HepG2 (cell line): Measurements from ENCODE around the gene CCS. TPM values are rescaled to one million over a fixed set of nuclear protein-coding genes. Genes with fewer than 3 reads are reported as not detected.

ENCODE experiments used
- ATAC-seq: fragments of 200-7000 bp; cut with Tn5 transposase; 3 replicates; pipeline ENCODE4 v1.9.1; 2020; ENCODE audit warnings: mild to moderate bottlenecking, moderate library complexity
- BruUV-seq: library from RNA; stranded (reverse); fragments of 400-500 nt; replicated peaks from 2 replicates; lab custom pipeline; 2021; lab: Mats Ljungman, UMichigan
- CTCF ChIA-PET: fragments of 300-600 bp; formaldehyde crosslinking; extraction: SDS; loops from one replicate; lab custom pipeline; 2021; ENCODE audit warnings: low total read pairs, inconsistent platforms, low intra/inter-chr PET ratio; lab: Yijun Ruan, JAX
- POLR2A ChIA-PET: fragments of 350-600 bp; sonication (Branson Sonifier 250); formaldehyde crosslinking; loops from one replicate; lab custom pipeline; 2020; ENCODE audit warnings: antibody characterized with exemption, inconsistent platforms; lab: Yijun Ruan, JAX
- DNase-seq: peaks from one replicate; pipeline ENCODE4 v3.0.0-alpha.2; 2015; ENCODE audit warnings: low spot score
- FAIRE-seq: peaks from 3 replicates; lab custom pipeline; 2011; peaks lifted over from hg19 to GRCh38; lab: Jason Lieb, UNC
- H2AFZ ChIP-seq: one replicate; pipeline ENCODE4 v1.6.1; 2011; ENCODE audit warnings: low read length, inconsistent platforms
- H3K27ac ChIP-seq: fragments of 300-600 bp; 3 replicates; pipeline ENCODE4 v1.8.0; 2011; ENCODE audit warnings: mixed run types, mild to moderate bottlenecking, mixed read lengths, low read length, inconsistent platforms; ENCODE audit not compliant: insufficient read depth; ENCODE audit errors: extremely low read length
- H3K27me3 ChIP-seq, 2 experiments: fragments of 200-600 bp in 1 of 2; 2 replicates in 1 of 2; 3 replicates in 1 of 2; pipeline versions ENCODE4 v1.6.0 to v1.8.0; 2011; ENCODE audit warnings: low read length in 2 of 2, mild to moderate bottlenecking in 2 of 2, moderate library complexity in 2 of 2, inconsistent platforms in 1 of 2; ENCODE audit not compliant: insufficient read depth in 2 of 2, control insufficient read depth in 1 of 2
- H3K36me3 ChIP-seq, 2 experiments: fragments of 200-600 bp in 1 of 2; replicated peaks in 1 of 2; 2 replicates in 1 of 2; 3 replicates in 1 of 2; pipeline versions ENCODE4 v1.5.1 to v1.8.0; 2011; ENCODE audit warnings: low read length in 2 of 2, inconsistent platforms in 1 of 2; ENCODE audit not compliant: insufficient read depth in 2 of 2, control insufficient read depth in 1 of 2
- H3K4me1 ChIP-seq: 2 replicates; pipeline ENCODE4 v1.5.1; 2012; ENCODE audit warnings: low read length, inconsistent platforms; ENCODE audit not compliant: insufficient read depth
- H3K4me2 ChIP-seq: 2 replicates; pipeline ENCODE4 v1.6.0; 2011; ENCODE audit warnings: low read depth, low read length, inconsistent platforms
- H3K4me3 ChIP-seq, 3 experiments: fragments of 200-600 bp in 1 of 3; sonication (generic), shearing (Covaris generic) in 1 of 3; replicated peaks in 1 of 3; 2 replicates each; pipeline ENCODE4 v1.5.1; 2011 to 2016; ENCODE audit warnings: low read length in 3 of 3, inconsistent platforms in 2 of 3, low read depth in 2 of 3, mild to moderate bottlenecking in 2 of 3, control low read depth in 1 of 3, mixed read lengths in 1 of 3; ENCODE audit not compliant: insufficient read depth in 1 of 3
- H3K79me2 ChIP-seq: one replicate; pipeline ENCODE4 v1.6.1; 2011; ENCODE audit warnings: low read length, inconsistent platforms; ENCODE audit not compliant: insufficient read depth
- H3K9ac ChIP-seq: 2 replicates; pipeline ENCODE4 v1.6.0; 2011; ENCODE audit warnings: mild to moderate bottlenecking, low read depth, low read length, inconsistent platforms; ENCODE audit not compliant: insufficient read depth
- H3K9me3 ChIP-seq: 2 replicates; pipeline ENCODE4 v1.5.1; 2012; ENCODE audit warnings: mild to moderate bottlenecking, low read length
- H4K20me1 ChIP-seq: 2 replicates; pipeline ENCODE4 v1.6.0; 2011; ENCODE audit warnings: inconsistent platforms, mild to moderate bottlenecking, low read length, moderate library complexity; ENCODE audit not compliant: insufficient read depth
- HDAC2 ChIP-seq: sonication (generic); formaldehyde crosslinking; IDR thresholded peaks from 2 replicates; pipeline ENCODE4 v1.4.0; 2020; ENCODE audit warnings: missing genetic modification reagents
- HOXA3 ChIP-seq: sonication (generic); formaldehyde crosslinking; IDR thresholded peaks from 2 replicates; pipeline ENCODE4 v1.5.0; 2020; ENCODE audit warnings: missing genetic modification reagents
- LCORL ChIP-seq, 2 experiments: fragments of 450-650 bp in 1 of 2; sonication (generic) in 1 of 2; formaldehyde crosslinking in 1 of 2; IDR thresholded peaks; 2 replicates each; pipeline versions ENCODE4 v1.5.0 to v1.6.1; 2017 to 2020; ENCODE audit warnings: antibody characterized with exemption in 1 of 2, missing genetic modification reagents in 1 of 2
- MIER3 ChIP-seq: IDR thresholded peaks from 2 replicates; pipeline ENCODE4 v1.6.1; 2016; ENCODE audit warnings: missing compliant biosample characterization, borderline replicate concordance
- MTA1 ChIP-seq: sonication (generic); formaldehyde crosslinking; IDR thresholded peaks from 2 replicates; pipeline ENCODE4 v1.4.0; 2020; ENCODE audit warnings: missing genetic modification reagents, mild to moderate bottlenecking, borderline replicate concordance
- MXI1 ChIP-seq: IDR thresholded peaks from 3 replicates; pipeline ENCODE4 v1.6.1; 2012; ENCODE audit warnings: low read depth, low read length, inconsistent platforms, borderline replicate concordance
- NR1H2 ChIP-seq: sonication (generic); formaldehyde crosslinking; IDR thresholded peaks from 2 replicates; pipeline ENCODE4 v1.8.1; 2022; ENCODE audit warnings: low read depth, missing genetic modification reagents, borderline replicate concordance
- PAX8 ChIP-seq: sonication (generic); formaldehyde crosslinking; IDR thresholded peaks from 2 replicates; pipeline ENCODE4 v1.8.0; 2022; ENCODE audit warnings: mild to moderate bottlenecking, missing genetic modification reagents, borderline replicate concordance
- RAD21 ChIP-seq: fragments of 450-650 bp; formaldehyde crosslinking; IDR thresholded peaks from 2 replicates; pipeline ENCODE4 v1.5.0; 2020; ENCODE audit warnings: mild to moderate bottlenecking
- SALL1 ChIP-seq: sonication (generic); formaldehyde crosslinking; IDR thresholded peaks from 2 replicates; pipeline ENCODE4 v1.8.0; 2022; ENCODE audit warnings: mild to moderate bottlenecking, missing genetic modification reagents
- SMAD3 ChIP-seq: sonication (generic); formaldehyde crosslinking; IDR thresholded peaks from 2 replicates; pipeline ENCODE4 v1.4.0; 2020; ENCODE audit warnings: missing genetic modification reagents
- SRSF1 ChIP-seq: fragments of 200-400 bp; formaldehyde crosslinking; optimal IDR thresholded peaks from 2 replicates; pipeline ENCODE3; 2017; ENCODE audit warnings: mild to moderate bottlenecking, low read depth, low read length, moderate library complexity
- ZBTB7B ChIP-seq: sonication (generic); formaldehyde crosslinking; IDR thresholded peaks from 2 replicates; pipeline ENCODE4 v1.4.0; 2020; ENCODE audit warnings: missing genetic modification reagents
- ZFP90 ChIP-seq: sonication (generic); formaldehyde crosslinking; IDR thresholded peaks from 2 replicates; pipeline ENCODE4 v1.8.0; 2022; ENCODE audit warnings: missing genetic modification reagents, mild to moderate bottlenecking, inconsistent platforms, borderline replicate concordance
- ZNF205 ChIP-seq: IDR thresholded peaks from 2 replicates; pipeline ENCODE4 v1.6.1; 2018; ENCODE audit warnings: missing biosample characterization, missing genetic modification reagents
- ZNF550 ChIP-seq: sonication (generic); formaldehyde crosslinking; IDR thresholded peaks from 2 replicates; pipeline ENCODE4 v1.4.0; 2020; ENCODE audit warnings: mild to moderate bottlenecking, missing genetic modification reagents, borderline replicate concordance
- WGBS: methylation state at CpG from one replicate; pipeline ENCODE4 v1.1.6; 2017; ENCODE audit warnings: low lambda C conversion rate; 5-methylcytosine and 5-hydroxymethylcytosine counted together
- in situ Hi-C: cut with HindIII; loops from 2 replicates; pipeline ENCODE4 v1.10.0; 2017; ENCODE audit warnings: low pct_unique_long_range_greater_than_20kb; ENCODE audit not compliant: extremely low pct_ligation_motif_present
- intact Hi-C: fragments of 100-400 bp; cut with micrococcal nuclease; formaldehyde crosslinking; loops from one replicate; pipeline ENCODE4 v1.10.0; 2022; ENCODE audit not compliant: unreplicated experiment
- polyA plus RNA-seq, 8 experiments: library from polyadenylated mRNA; depleted of rRNA in 3 of 8; stranded (reverse) in 7 of 8; unstranded in 1 of 8; fragments of >200 nt; fragmentation: Illumina TruSeq in 4 of 8; extraction: Trizol in 4 of 8; gene quantifications; 2 replicates each; pipeline versions ENCODE4 v1.2.1 to v1.2.3, GENCODE V29; 2011 to 2016; ENCODE audit warnings: low read depth in 4 of 8, missing spikeins in 1 of 8, mixed read lengths in 1 of 8; ENCODE audit not compliant: insufficient read depth in 1 of 8
- total RNA-seq, 5 experiments: library from RNA; depleted of rRNA; stranded (reverse); fragments of >200 nt; fragmentation: Illumina TruSeq; extraction: Trizol; gene quantifications; 2 replicates each; pipeline ENCODE4 v1.2.3, GENCODE V29; 2016; ENCODE audit warnings: low read depth in 1 of 5
- TF ChIP-seq, protein P1 (sequence below): IDR thresholded peaks from 2 replicates; pipeline ENCODE4 v1.6.1; 2016; ENCODE audit warnings: mild to moderate bottlenecking

Gene CCS
- total and polyA plus RNA-seq, 2 of the 13 experiments (the other 11 are each of a cell fraction or from before 2014, with no cell fraction given): 25.4 to 44.6 TPM

- no peaks in the 10 kb centered on the region for H3K4me1 ChIP-seq
- 31% methylated on average over 2 of the region's 2 CpGs for WGBS
- no peaks in the 10 kb centered on the region for H3K79me2 ChIP-seq
- no peaks in the 10 kb centered on the region for H3K36me3 ChIP-seq
- H4K20me1 ChIP-seq: no peaks in the 10 kb centered on the region
- H2AFZ ChIP-seq: no peak overlapping the region
- ATAC-seq (no peak), FAIRE-seq (no peak), DNase-seq (no peak)
- H3K9me3 ChIP-seq: no peaks in the 10 kb centered on the region
- no peak for TF ChIP-seq ZNF205 (CRISPR knock-in tag)
- H3K9ac ChIP-seq: no peak overlapping the region
- no peak overlapping the region for H3K27ac ChIP-seq
- H3K27me3 ChIP-seq: peaks cover 3 to 30% of the 10 kb centered on the region in 2 experiments; a peak in 4 of 5 replicates
- H3K4me3 ChIP-seq: no peak overlapping the region
- intact Hi-C loops: no loop called here
- no TSS peak for BruUV-seq
- no peak overlapping the region for H3K4me2 ChIP-seq
- POLR2A ChIA-PET: no interaction called here
- CTCF ChIA-PET: no interaction called here
- in situ Hi-C loops: loop anchor here (25.0 kb wide), 1 partner anchor 266 kb away; the partner anchor contains the start of gene RCE1
These were observed 22.2 kb upstream of the CCS start for GRCh38 chr11:66570850-66571180.

GRCh38 chr11:66579017-66579606, 13.9 kb upstream of the CCS start:
- POLR2A ChIA-PET: interaction anchor here (0.8 to 1.0 kb wide), 2 partner anchors 38 to 99 kb away, joined by 3 to 9 read pairs; partner anchors contain the start of gene RBM4B
- H3K4me2 ChIP-seq: peak overlapping the region; percentile 80
- FAIRE-seq: peak; percentile 28
- TF ChIP-seq HOXA3 (CRISPR knock-in tag): peak; percentile 39; the same call in 1 of the 2 replicates
- no peak for TF ChIP-seq LCORL (IDR thresholded peaks at IDR 0.05)
- 0 out of 2 replicates have a peak, but pooled peaks have one; percentile 30 for TF ChIP-seq LCORL (CRISPR knock-in tag; IDR thresholded peaks at IDR 0.05)
- TF ChIP-seq, protein P1, sequence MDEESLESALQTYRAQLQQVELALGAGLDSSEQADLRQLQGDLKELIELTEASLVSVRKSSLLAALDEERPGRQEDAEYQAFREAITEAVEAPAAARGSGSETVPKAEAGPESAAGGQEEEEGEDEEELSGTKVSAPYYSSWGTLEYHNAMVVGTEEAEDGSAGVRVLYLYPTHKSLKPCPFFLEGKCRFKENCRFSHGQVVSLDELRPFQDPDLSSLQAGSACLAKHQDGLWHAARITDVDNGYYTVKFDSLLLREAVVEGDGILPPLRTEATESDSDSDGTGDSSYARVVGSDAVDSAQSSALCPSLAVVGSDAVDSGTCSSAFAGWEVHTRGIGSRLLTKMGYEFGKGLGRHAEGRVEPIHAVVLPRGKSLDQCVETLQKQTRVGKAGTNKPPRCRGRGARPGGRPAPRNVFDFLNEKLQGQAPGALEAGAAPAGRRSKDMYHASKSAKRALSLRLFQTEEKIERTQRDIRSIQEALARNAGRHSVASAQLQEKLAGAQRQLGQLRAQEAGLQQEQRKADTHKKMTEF: 0 out of 2 replicates have a peak, but pooled peaks have one; percentile 24
- TF ChIP-seq MXI1: peak; percentile 15; the same call in 1 of the 3 replicates
- TF ChIP-seq HDAC2 (CRISPR knock-in tag): peak; percentile 17; the same call in 1 of the 2 replicates
- TF ChIP-seq MIER3: peak; percentile 47; the same call in 1 of the 2 replicates
- peak; percentile 93 for TF ChIP-seq RAD21 (CRISPR knock-in tag)
- no peak for TF ChIP-seq NR1H2 (CRISPR knock-in tag)
- 0 out of 2 replicates have a peak, but pooled peaks have one; percentile 50 for TF ChIP-seq ZBTB7B (CRISPR knock-in tag)
- TF ChIP-seq SRSF1: no peak
- peak; percentile 48 for TF ChIP-seq SALL1 (CRISPR knock-in tag)
- TF ChIP-seq SMAD3 (CRISPR knock-in tag): 0 out of 2 replicates have a peak, but pooled peaks have one; percentile 34
- no peak for TF ChIP-seq PAX8 (CRISPR knock-in tag)
- TF ChIP-seq ZFP90: 0 out of 2 replicates have a peak, but pooled peaks have one; percentile 27
- TF ChIP-seq ZNF550 (CRISPR knock-in tag): no peak
- TF ChIP-seq MTA1: peak; percentile 28; the same call in 1 of the 2 replicates

More at GRCh38 chr11:66579017-66579606, 13.9 kb upstream of the CCS start:
- peak overlapping the region in 1 of 3 experiments; percentile 44; a peak in 2 of 6 replicates for H3K4me3 ChIP-seq
- BruUV-seq: no TSS peak
- 12% methylated on average over 19 of the region's 25 CpGs for WGBS
- no peaks in the 10 kb centered on the region for H3K79me2 ChIP-seq
- H3K9ac ChIP-seq: no peak overlapping the region
- peaks cover 18% of the 10 kb centered on the region for H3K4me1 ChIP-seq
- in situ Hi-C loops: no loop called here
- DNase-seq (peak; percentile 52), ATAC-seq (peak; percentile 93)
- H3K27ac ChIP-seq: no peak overlapping the region
- peaks cover 0 to 3% of the 10 kb centered on the region in 2 experiments; a peak in 1 of 5 replicates for H3K27me3 ChIP-seq
- H2AFZ ChIP-seq: no peak overlapping the region
- no peaks in the 10 kb centered on the region for H3K36me3 ChIP-seq
- intact Hi-C loops: loop anchor here (1.0 kb wide), 1 partner anchor 99 kb away; no protein-coding TSS in a partner anchor
- no peaks in the 10 kb centered on the region; the same call in 1 of the 2 replicates for H3K9me3 ChIP-seq
- H4K20me1 ChIP-seq: no peaks in the 10 kb centered on the region
- CTCF ChIA-PET: interaction anchor here (1.4 to 2.7 kb wide), 4 partner anchors 14 to 115 kb away, joined by 5 to 34 read pairs (median 6); partner anchors contain the start of genes CCDC87, CCS, RBM4 and RBM4B
